H9 (cell line): Measurements from ENCODE around the gene DPM3. TPM values are rescaled to one million over a fixed set of nuclear protein-coding genes. Genes with fewer than 3 reads are reported as not detected.

Experiments used
- DNase-seq: peaks from one replicate; pipeline ENCODE4 v3.0.0-alpha.2; 2017
- H2AFZ ChIP-seq: one replicate; pipeline ENCODE4 v1.6.1; 2013; ENCODE audit warnings: mild to moderate bottlenecking, low read length, control low read depth, moderate library complexity
- H2AK5ac ChIP-seq: 2 replicates; pipeline ENCODE4 v1.6.1; 2013; ENCODE audit warnings: low read length, control low read depth, mixed read lengths; ENCODE audit not compliant: insufficient read length
- H2BK120ac ChIP-seq: one replicate; pipeline ENCODE4 v1.6.1; 2013; ENCODE audit warnings: low read depth, mild to moderate bottlenecking, low read length, control low read depth, inconsistent platforms; ENCODE audit not compliant: poor library complexity, severe bottlenecking
- H2BK12ac ChIP-seq: 2 replicates; pipeline ENCODE4 v1.6.1; 2013; ENCODE audit warnings: low read length, control low read depth, mixed read lengths, low read depth; ENCODE audit not compliant: insufficient read length
- H2BK15ac ChIP-seq: 2 replicates; pipeline ENCODE4 v1.6.1; 2013; ENCODE audit warnings: low read depth, low read length, control low read depth
- H2BK20ac ChIP-seq: one replicate; pipeline ENCODE4 v1.6.1; 2013; ENCODE audit warnings: low read depth, mild to moderate bottlenecking, low read length, control low read depth, inconsistent platforms; ENCODE audit not compliant: poor library complexity, severe bottlenecking
- H2BK5ac ChIP-seq: 2 replicates; pipeline ENCODE4 v1.6.1; 2013; ENCODE audit warnings: low read length, control low read depth, mixed read lengths; ENCODE audit not compliant: insufficient read length
- H3K14ac ChIP-seq: 2 replicates; pipeline ENCODE4 v1.6.1; 2013; ENCODE audit warnings: low read length, control low read depth; ENCODE audit not compliant: insufficient read depth
- H3K18ac ChIP-seq: 2 replicates; pipeline ENCODE4 v1.6.1; 2013; ENCODE audit warnings: low read depth, mild to moderate bottlenecking, mixed read lengths, low read length, control low read depth; ENCODE audit not compliant: insufficient read length
- H3K23ac ChIP-seq: 2 replicates; pipeline ENCODE4 v1.6.1; 2013; ENCODE audit warnings: low read length, control low read depth, mixed read lengths, low read depth; ENCODE audit not compliant: insufficient read length
- H3K23me2 ChIP-seq: 2 replicates; pipeline ENCODE4 v1.6.1; 2013; ENCODE audit warnings: low read depth, mild to moderate bottlenecking, mixed read lengths, low read length, control low read depth; ENCODE audit not compliant: insufficient read length, poor library complexity, severe bottlenecking
- H3K27ac ChIP-seq: 2 replicates; pipeline ENCODE4 v1.5.1; 2013; ENCODE audit warnings: low read length, control low read depth, mixed read lengths, low read depth; ENCODE audit not compliant: insufficient read length
- H3K27me3 ChIP-seq: 2 replicates; pipeline ENCODE4 v1.6.1; 2013; ENCODE audit warnings: low read length, control low read depth, inconsistent platforms; ENCODE audit not compliant: insufficient read depth
- H3K4ac ChIP-seq: 2 replicates; pipeline ENCODE4 v1.6.1; 2013; ENCODE audit warnings: low read depth, mild to moderate bottlenecking, control low read depth, inconsistent platforms, low read length, moderate library complexity
- H3K4me1 ChIP-seq: 2 replicates; pipeline ENCODE4 v1.6.1; 2013; ENCODE audit warnings: low read length, control low read depth, inconsistent platforms; ENCODE audit not compliant: insufficient read depth
- H3K4me2 ChIP-seq: 2 replicates; pipeline ENCODE4 v1.6.1; 2013; ENCODE audit warnings: low read length, control low read depth, mixed read lengths; ENCODE audit not compliant: insufficient read length, insufficient read depth
- H3K56ac ChIP-seq: 2 replicates; pipeline ENCODE4 v1.6.1; 2013; ENCODE audit warnings: low read depth, mild to moderate bottlenecking, mixed read lengths, low read length, control low read depth; ENCODE audit not compliant: insufficient read length
- H3K79me1 ChIP-seq: 2 replicates; pipeline ENCODE4 v1.6.1; 2013; ENCODE audit warnings: low read depth, mild to moderate bottlenecking, moderate library complexity, low read length, control low read depth, inconsistent platforms; ENCODE audit not compliant: insufficient read depth, poor library complexity, severe bottlenecking
- H3K79me2 ChIP-seq: 2 replicates; pipeline ENCODE4 v1.6.1; 2013; ENCODE audit warnings: low read length, control low read depth, inconsistent platforms; ENCODE audit not compliant: insufficient read depth
- H3K9ac ChIP-seq: 2 replicates; pipeline ENCODE4 v1.6.1; 2013; ENCODE audit warnings: low read length, control low read depth, mixed read lengths; ENCODE audit not compliant: insufficient read length; ENCODE audit errors: extremely low read depth
- H3K9me3 ChIP-seq: one replicate; pipeline ENCODE4 v1.6.1; 2013; ENCODE audit warnings: low read depth, low read length, inconsistent platforms; ENCODE audit not compliant: control insufficient read depth
- H3T11ph ChIP-seq: one replicate; pipeline ENCODE4 v1.6.1; 2013; ENCODE audit warnings: mild to moderate bottlenecking, low read length, control low read depth, inconsistent platforms
- H4K20me1 ChIP-seq: one replicate; pipeline ENCODE4 v1.6.1; 2013; ENCODE audit not compliant: control insufficient read depth, insufficient read length, insufficient read depth
- H4K5ac ChIP-seq: 2 replicates; pipeline ENCODE4 v1.6.1; 2013; ENCODE audit warnings: low read depth, mild to moderate bottlenecking, mixed read lengths, low read length, control low read depth; ENCODE audit not compliant: insufficient read length
- H4K8ac ChIP-seq: replicated peaks from 2 replicates; pipeline ENCODE4 v1.6.1; 2013; ENCODE audit warnings: low read length, control low read depth, mixed read lengths, low read depth; ENCODE audit not compliant: insufficient read length
- H4K91ac ChIP-seq: 2 replicates; pipeline ENCODE4 v1.6.1; 2013; ENCODE audit warnings: low read depth, mild to moderate bottlenecking, moderate library complexity, mixed read lengths, low read length, control low read depth; ENCODE audit not compliant: insufficient read length
- H3K27ac Mint-ChIP-seq, 3 experiments: 2 replicates in 2 of 3; 3 replicates in 1 of 3; pipeline ENCODE4 v1.8.0; 2020 to 2021; ENCODE audit warnings: mixed read lengths in 3 of 3, mild to moderate bottlenecking in 1 of 3, moderate library complexity in 1 of 3
- H3K27me3 Mint-ChIP-seq: 2 replicates; pipeline ENCODE4 v1.8.0; 2021; ENCODE audit warnings: low read depth, mild to moderate bottlenecking, moderate library complexity, mixed read lengths
- H3K36me3 Mint-ChIP-seq, 3 experiments: 2 replicates in 2 of 3; 3 replicates in 1 of 3; pipeline ENCODE4 v1.8.0; 2020 to 2021; ENCODE audit warnings: low read depth in 3 of 3, mixed read lengths in 3 of 3; ENCODE audit not compliant: insufficient read depth in 1 of 3
- H3K4me1 Mint-ChIP-seq, 2 experiments: 2 replicates each; pipeline ENCODE4 v1.8.0; 2020; ENCODE audit warnings: mixed read lengths in 2 of 2
- H3K4me3 Mint-ChIP-seq, 2 experiments: 2 replicates in 1 of 2; 3 replicates in 1 of 2; pipeline ENCODE4 v1.8.0; 2020 to 2021; ENCODE audit warnings: mild to moderate bottlenecking in 2 of 2, mixed read lengths in 2 of 2, moderate library complexity in 1 of 2
- H3K9me3 Mint-ChIP-seq, 2 experiments: 2 replicates in 1 of 2; 3 replicates in 1 of 2; pipeline ENCODE4 v1.8.0; 2020; ENCODE audit warnings: mild to moderate bottlenecking in 2 of 2, mixed read lengths in 2 of 2, moderate library complexity in 1 of 2
- WGBS: extraction: QIAGEN DNeasy Blood & Tissue Kit; methylation state at CpG from one replicate; pipeline ENCODE4 v1.1.7; 2013; ENCODE audit warnings: missing lambda C conversion rate, low lambda C conversion rate, mixed read lengths; ENCODE audit not compliant: insufficient read length; ENCODE audit errors: extremely low coverage; 5-methylcytosine and 5-hydroxymethylcytosine counted together
- total RNA-seq: library from RNA; stranded (reverse); gene quantifications from 2 replicates; pipeline ENCODE4 v1.2.1, GENCODE V29; 2021
- TF ChIP-seq, protein P1 (sequence below): fragments of 200-600 bp; sonication (generic); conservative IDR thresholded peaks from 3 replicates; pipeline ENCODE4 v1.8.0; 2021; ENCODE audit warnings: antibody characterized with exemption, mild to moderate bottlenecking

The DPM3 gene
- total RNA-seq, 1 experiment from 2014 or later = 48.5 TPM

DNA sequence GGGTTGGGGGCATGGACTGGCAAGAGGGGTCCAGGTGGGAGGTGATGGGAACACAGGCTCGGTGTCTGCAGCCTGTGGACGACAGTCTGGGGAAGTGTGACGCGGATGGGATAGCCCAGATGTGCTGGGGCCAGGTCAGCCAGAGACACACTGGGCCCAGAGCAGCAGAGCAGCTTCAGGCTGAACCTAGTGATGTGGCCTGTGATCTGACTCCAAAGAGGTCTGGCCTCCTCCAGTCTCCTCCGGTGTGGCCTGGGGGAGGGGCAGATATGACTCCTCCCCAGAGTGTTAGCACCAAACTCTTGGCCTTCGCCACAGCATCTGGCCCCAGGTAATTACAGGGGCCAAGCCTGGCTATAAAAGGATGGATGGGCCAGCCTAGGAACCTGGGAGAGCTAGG lies 48.2 kb downstream of the DPM3 start:
- Histone ChIP-seq H2AFZ (no peak overlapping the region), H3K79me2 (no peaks in the 10 kb centered on the region), H2BK20ac (no peak overlapping the region), H3K14ac (no peak overlapping the region), H3K23ac (no peak overlapping the region), H4K91ac (no peak overlapping the region), H2BK5ac (no peak overlapping the region), H4K8ac (no peak overlapping the region), H2BK120ac (no peak overlapping the region), H3K4me2 (no peak overlapping the region), H2BK15ac (no peak overlapping the region), H3K79me1 (no peaks in the 10 kb centered on the region), H3K27ac (no peak overlapping the region), H3K23me2 (peaks cover 6% of the 10 kb centered on the region), H4K20me1 (no peaks in the 10 kb centered on the region), H4K5ac (no peak overlapping the region), H3K27me3 (peaks cover 2% of the 10 kb centered on the region; the same call in 1 of the 2 replicates), H3T11ph (no peak overlapping the region), H3K56ac (no peak overlapping the region), H3K9ac (no peak overlapping the region), H3K4ac (no peak overlapping the region), H3K4me1 (no peaks in the 10 kb centered on the region), H3K9me3 (no peaks in the 10 kb centered on the region), H2AK5ac (no peak overlapping the region), H2BK12ac (no peak overlapping the region), H3K18ac (no peak overlapping the region)
- Mint-ChIP-seq H3K27me3 (peaks cover 53% of the 10 kb centered on the region), H3K4me1 (peaks cover 17 to 30% of the 10 kb centered on the region in 2 experiments), H3K36me3 (0 out of 7 replicates have a peak, but pooled peaks cover 0 to 4% (median 0%) of the 10 kb centered on the region in 3 experiments), H3K4me3 (no peak overlapping the region), H3K27ac (no peak overlapping the region), H3K9me3 (no peaks in the 10 kb centered on the region; a peak in 1 of 5 replicates)
- no CpG with 5 or more reads among the region's 6 CpGs for WGBS
- TF ChIP-seq, protein P1, sequence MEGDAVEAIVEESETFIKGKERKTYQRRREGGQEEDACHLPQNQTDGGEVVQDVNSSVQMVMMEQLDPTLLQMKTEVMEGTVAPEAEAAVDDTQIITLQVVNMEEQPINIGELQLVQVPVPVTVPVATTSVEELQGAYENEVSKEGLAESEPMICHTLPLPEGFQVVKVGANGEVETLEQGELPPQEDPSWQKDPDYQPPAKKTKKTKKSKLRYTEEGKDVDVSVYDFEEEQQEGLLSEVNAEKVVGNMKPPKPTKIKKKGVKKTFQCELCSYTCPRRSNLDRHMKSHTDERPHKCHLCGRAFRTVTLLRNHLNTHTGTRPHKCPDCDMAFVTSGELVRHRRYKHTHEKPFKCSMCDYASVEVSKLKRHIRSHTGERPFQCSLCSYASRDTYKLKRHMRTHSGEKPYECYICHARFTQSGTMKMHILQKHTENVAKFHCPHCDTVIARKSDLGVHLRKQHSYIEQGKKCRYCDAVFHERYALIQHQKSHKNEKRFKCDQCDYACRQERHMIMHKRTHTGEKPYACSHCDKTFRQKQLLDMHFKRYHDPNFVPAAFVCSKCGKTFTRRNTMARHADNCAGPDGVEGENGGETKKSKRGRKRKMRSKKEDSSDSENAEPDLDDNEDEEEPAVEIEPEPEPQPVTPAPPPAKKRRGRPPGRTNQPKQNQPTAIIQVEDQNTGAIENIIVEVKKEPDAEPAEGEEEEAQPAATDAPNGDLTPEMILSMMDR = no peak
- DNase-seq = no peak
